Endometrial microvascular endothelial cells (primary cell): Measurements from ENCODE around the gene USP30. TPM values are rescaled to one million over a fixed set of nuclear protein-coding genes. Genes with fewer than 3 reads are reported as not detected.

Experiments
- total RNA-seq: library from RNA; depleted of rRNA; stranded (reverse); fragments of >200 nt; gene quantifications from one replicate; pipeline ENCODE4 v1.2.3, GENCODE V29; 2015; ENCODE audit errors: inconsistent ontology term

The USP30 gene
- total RNA-seq, 1 donor from 2014 or later: 17.5 TPM

Other genes starting within 250 kb of the USP30 start
- 14.0 TPM for gene SSH1, start 195.0 kb upstream of the USP30 start, total RNA-seq
- gene DAO, start 172.5 kb upstream of the USP30 start, total RNA-seq: not detected
- gene SVOP, start 31.5 kb upstream of the USP30 start, total RNA-seq: not detected
- gene ALKBH2, start 40.9 kb downstream of the USP30 start, total RNA-seq: 7.2 TPM
- 139 TPM for gene UNG, start 45.0 kb downstream of the USP30 start, total RNA-seq
- gene ACACB, start 64.0 kb downstream of the USP30 start, total RNA-seq: 2.5 TPM